ENCODE results near the gene NEK11.

GRCh38 chr3:131349946-131350347 lies 323.3 kb downstream of the NEK11 start:
- TF ChIP-seq GATA2 (IDR thresholded peaks at IDR 0.05; ENCODE audit: low read depth, low read length) (no peak), GATA3 (IDR thresholded peaks at IDR 0.05; ENCODE audit: low read depth, low read length) (no peak)
